HG03354 (cell line): ENCODE measurements around the gene ERCC3.
"Not testable (repeated sequence)": the region's sequence is repeated elsewhere in the genome, so short reads cannot be mapped to it uniquely, and the experiment has no call there.

Source experiments
- ATAC-seq: cut with Tn5 transposase; IDR thresholded peaks from one replicate; pipeline ENCODE4 v1.9.1; 2021; ENCODE audit warnings: mild to moderate bottlenecking; ENCODE audit not compliant: unreplicated experiment, poor library complexity, severe bottlenecking

Gene ERCC3

GRCh38 chr2:127283275-127283674 lies 10.7 kb downstream of the ERCC3 start:
- ATAC-seq = no peak

- no peak for ATAC-seq
Measured at GRCh38 chr2:127280693-127281092, 13.3 kb downstream of the ERCC3 start.

DNA sequence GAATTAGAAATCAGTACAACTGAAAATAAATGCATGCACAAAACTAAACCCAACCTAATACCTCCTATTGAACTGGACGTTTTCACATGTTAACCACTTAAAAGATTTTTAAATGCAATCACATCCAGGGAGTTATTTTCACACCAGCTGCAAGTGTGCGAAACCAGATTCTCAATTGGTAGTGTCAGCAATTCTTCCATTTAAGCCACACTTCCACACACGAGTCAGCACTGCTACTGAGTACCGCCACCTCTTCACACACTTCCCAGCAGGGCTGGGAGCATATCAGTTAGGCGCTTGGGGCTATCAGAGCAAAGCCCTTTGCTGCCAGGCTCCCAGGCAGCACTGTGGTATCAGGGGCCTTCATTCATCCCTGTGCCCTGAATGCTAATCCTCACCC lies 14.2 kb downstream of the ERCC3 start:
- no peak for ATAC-seq

- no peak for ATAC-seq
Measured at GRCh38 chr2:127278959-127279358, 15.0 kb downstream of the ERCC3 start.

GRCh38 chr2:127277028-127277427 lies 16.9 kb downstream of the ERCC3 start:
- peak; percentile 74 for ATAC-seq

DNA sequence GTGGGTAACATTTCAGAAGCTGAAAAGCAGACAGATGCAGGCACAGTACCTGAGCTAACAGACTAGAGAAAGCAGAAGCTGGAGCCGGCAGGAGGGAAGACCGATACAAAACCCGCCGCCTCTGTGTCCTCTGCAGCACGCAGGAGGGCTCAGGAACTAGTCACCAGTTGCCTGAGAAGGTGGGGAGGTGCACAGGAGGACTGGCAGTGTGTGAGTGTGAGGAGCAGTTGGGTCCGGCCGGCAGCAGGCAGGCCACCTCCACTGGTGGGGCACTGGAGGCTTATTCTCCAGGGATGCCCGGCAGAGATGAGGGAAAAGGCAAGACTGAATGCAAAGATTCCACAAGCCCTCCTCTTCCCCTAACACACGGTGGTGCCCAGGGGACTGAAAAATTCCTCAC lies 18.2 kb downstream of the ERCC3 start:
- ATAC-seq = no peak

GRCh38 chr2:127275356-127275755 lies 18.6 kb downstream of the ERCC3 start:
- no peak for ATAC-seq

- no peak for ATAC-seq
Measured at GRCh38 chr2:127270663-127271062, 23.3 kb downstream of the ERCC3 start.

- no peak for ATAC-seq
Measured at GRCh38 chr2:127261804-127262406, 32.0 kb downstream of the ERCC3 start.

- ATAC-seq = no peak
Measured at GRCh38 chr2:127259355-127259754, 34.6 kb downstream of the ERCC3 start.

- no peak for ATAC-seq
Measured at GRCh38 chr2:127256866-127257265, 37.1 kb downstream of the ERCC3 start.

- ATAC-seq = no peak
Measured at GRCh38 chr2:127256381-127256780, 37.6 kb downstream of the ERCC3 start.

- no peak for ATAC-seq
Measured at GRCh38 chr2:127255721-127256120, 38.2 kb downstream of the ERCC3 start.

DNA sequence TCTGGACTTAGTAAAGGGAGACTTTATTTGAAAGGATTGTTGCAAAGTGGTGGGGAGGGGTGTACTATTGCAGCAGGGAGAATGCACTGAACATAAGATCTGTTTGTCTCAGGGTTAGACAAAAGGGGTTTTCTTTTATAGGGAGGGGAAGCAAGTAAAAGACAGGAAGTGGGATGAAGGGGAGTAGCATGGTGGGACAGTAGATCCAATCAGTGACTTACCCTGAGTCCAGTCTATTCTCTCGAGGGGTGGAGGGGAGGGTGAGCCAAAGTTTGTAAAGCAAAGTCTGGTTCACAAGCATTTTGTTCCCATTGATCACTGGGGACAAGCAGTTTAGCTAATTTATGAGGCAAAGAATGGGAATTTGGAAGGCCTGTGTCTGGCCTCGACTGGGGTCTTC lies 38.8 kb downstream of the ERCC3 start:
- ATAC-seq = no peak

DNA sequence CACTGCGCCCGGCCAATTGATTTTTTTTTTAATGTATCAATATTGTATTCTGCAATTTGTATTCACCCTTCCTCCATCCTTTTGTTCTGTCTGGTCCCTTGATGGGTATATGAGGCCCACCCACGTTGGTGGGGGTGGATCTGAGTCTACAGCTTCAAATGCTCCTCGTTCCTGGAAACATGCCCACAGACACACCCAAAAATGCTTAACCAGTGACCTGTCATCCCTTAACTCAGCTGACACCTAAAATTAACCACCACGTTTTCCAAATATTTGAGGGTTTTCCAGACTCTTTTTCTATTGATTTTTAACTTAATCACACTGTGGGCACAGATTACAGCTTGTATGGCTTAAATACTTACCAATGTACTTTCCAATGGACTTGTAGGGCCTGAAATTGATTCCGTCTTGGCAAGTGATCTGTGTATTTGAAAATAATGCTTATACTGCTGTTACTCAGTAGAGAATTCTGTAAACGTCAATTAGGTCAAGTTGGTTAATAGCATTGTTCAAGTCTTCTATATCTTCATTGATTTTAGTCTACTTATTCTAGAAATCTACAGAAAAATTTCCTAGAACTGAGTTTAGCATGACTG lies 39.5 kb downstream of the ERCC3 start:
- ATAC-seq = no peak

DNA sequence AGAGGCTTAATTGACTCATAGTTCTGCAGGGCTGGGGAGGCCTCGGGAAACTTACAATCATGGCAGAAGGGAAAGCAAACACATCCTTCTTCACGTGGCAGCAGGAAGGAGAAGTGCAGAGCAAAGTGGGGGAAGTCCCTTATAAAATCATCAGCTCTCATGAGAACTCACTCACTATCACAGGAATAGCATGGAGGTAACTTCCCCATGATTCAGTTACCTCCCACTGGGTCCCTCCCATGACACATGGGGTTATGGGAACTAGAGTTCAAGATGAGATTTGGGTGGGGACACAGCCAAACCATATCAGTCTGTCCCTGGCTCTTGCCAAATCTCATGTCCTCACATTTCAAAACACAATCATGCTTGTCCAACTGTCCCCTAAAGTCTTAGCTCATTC lies 52.8 kb downstream of the ERCC3 start:
- not testable (repeated sequence) for ATAC-seq

DNA sequence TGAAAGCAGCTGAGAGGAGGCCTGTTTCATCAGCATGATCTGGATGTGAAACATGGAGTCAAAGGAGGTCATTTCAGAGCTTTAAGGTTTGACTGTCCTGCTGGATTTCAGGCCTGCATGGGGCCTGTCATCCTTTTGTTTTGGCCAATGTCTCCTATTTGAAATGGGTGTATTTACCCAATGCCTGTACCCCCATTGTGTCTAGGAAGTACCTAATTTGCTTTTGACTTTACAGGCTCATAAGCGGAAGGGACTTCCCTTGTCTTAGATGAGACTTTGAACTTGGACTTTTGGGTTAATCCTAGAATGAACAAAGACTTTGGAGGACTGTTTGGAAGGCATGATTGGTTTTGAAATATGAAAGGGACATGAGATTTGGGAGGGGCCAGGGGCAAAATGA lies 54.5 kb downstream of the ERCC3 start:
- no peak for ATAC-seq

DNA sequence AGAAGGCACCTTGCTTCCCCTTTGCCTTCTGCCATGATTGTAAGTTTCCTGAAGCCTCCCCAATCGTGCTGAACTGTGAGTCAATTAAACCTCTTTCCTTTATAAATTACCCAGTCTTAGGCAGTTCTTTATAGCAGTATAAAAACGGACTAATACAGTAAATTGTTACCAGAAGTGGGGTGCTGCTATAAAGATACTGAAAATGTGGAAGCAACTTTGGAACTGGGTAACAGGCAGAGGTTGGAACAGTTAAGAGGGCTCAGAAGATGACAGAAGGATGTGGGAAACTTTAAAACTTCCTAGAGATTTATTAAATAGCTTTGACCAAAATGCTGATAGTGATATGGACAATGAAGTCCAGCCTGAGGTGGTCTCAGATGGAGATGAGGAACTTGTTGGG lies 56.2 kb downstream of the ERCC3 start:
- ATAC-seq = not testable (repeated sequence)

GRCh38 chr2:127235082-127235702 lies 58.8 kb downstream of the ERCC3 start:
- no peak for ATAC-seq

DNA sequence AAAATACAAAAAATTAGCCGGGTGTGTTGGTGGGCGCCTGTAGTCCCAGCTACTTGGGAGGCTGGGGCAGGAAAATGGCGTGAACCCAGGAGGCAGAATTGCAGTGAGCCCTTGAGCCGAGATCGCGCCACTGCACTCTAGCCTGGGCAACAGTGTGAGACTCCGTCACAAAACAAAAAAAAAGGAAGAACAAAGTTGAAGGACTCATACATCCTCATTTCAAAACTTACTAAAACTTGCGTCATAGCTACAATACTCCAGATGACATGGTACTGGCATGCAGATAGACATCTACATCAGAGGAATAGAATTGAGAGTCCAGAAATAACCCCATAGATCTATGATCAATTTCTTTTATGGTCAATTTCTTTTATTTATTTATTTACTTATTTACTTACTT lies 60.2 kb downstream of the ERCC3 start:
- no peak for ATAC-seq

GRCh38 chr2:127231130-127231865 lies 62.6 kb downstream of the ERCC3 start:
- ATAC-seq = no peak
